WTC11 (cell line): Measurements from ENCODE around the gene OPCML. TPM values are rescaled to one million over a fixed set of nuclear protein-coding genes. Genes with fewer than 3 reads are reported as not detected.

Experiments
- ATAC-seq: fragments of 200-7000 bp; cut with Tn5 transposase; 2 replicates; pipeline ENCODE4 v1.10.0; 2021; ENCODE audit warnings: mild to moderate bottlenecking, moderate library complexity
- CTCF ChIA-PET: fragments of 300-600 bp; sonication (Branson Sonifier 250); formaldehyde crosslinking; loops from one replicate; lab custom pipeline; 2021; ENCODE audit warnings: antibody characterized with exemption; lab: Charles Lee
- POLR2A ChIA-PET: fragments of 350-600 bp; sonication (Branson Sonifier 250); formaldehyde crosslinking; loops from one replicate; lab custom pipeline; 2021; ENCODE audit warnings: antibody characterized with exemption; lab: Charles Lee
- DNase-seq: peaks from one replicate; pipeline ENCODE4 v3.0.0; 2021; ENCODE audit warnings: low spot score
- H3K27ac Mint-ChIP-seq: 2 replicates; pipeline ENCODE4 v1.8.0; 2021; ENCODE audit warnings: mixed read lengths
- H3K27me3 Mint-ChIP-seq: 2 replicates; pipeline ENCODE4 v1.8.0; 2021; ENCODE audit warnings: low read depth, mild to moderate bottlenecking, moderate library complexity, mixed read lengths
- H3K36me3 Mint-ChIP-seq: 2 replicates; pipeline ENCODE4 v1.8.0; 2021; ENCODE audit warnings: mixed read lengths
- H3K4me1 Mint-ChIP-seq: 2 replicates; pipeline ENCODE4 v1.8.0; 2022; ENCODE audit warnings: mixed read lengths
- H3K4me3 Mint-ChIP-seq: 2 replicates; pipeline ENCODE4 v1.8.0; 2021; ENCODE audit warnings: mild to moderate bottlenecking, moderate library complexity, mixed read lengths
- H3K9me3 Mint-ChIP-seq: 2 replicates; pipeline ENCODE4 v1.8.0; 2021; ENCODE audit warnings: mixed read lengths
- CREB1 ChIP-seq: sonication (generic); formaldehyde crosslinking; IDR thresholded peaks from 2 replicates; pipeline ENCODE4 v1.8.0; 2023; ENCODE audit warnings: mild to moderate bottlenecking, missing genetic modification reagents
- CREM ChIP-seq: sonication (generic); formaldehyde crosslinking; IDR thresholded peaks from 2 replicates; pipeline ENCODE4 v1.8.1; 2022; ENCODE audit warnings: mild to moderate bottlenecking, missing genetic modification reagents, moderate library complexity
- E2F1 ChIP-seq: sonication (generic); formaldehyde crosslinking; IDR thresholded peaks from 2 replicates; pipeline ENCODE4 v1.8.0; 2022; ENCODE audit warnings: mild to moderate bottlenecking, missing genetic modification reagents
- ESRRA ChIP-seq: sonication (generic); formaldehyde crosslinking; IDR thresholded peaks from 2 replicates; pipeline ENCODE4 v1.8.1; 2022; ENCODE audit warnings: mild to moderate bottlenecking, missing genetic modification reagents, borderline replicate concordance
- GRHL2 ChIP-seq: fragments of 250-450 bp; sonication (Bioruptor Pico); IDR thresholded peaks from 2 replicates; pipeline ENCODE4 v1.8.0; 2022; ENCODE audit warnings: mild to moderate bottlenecking, moderate library complexity; ENCODE audit not compliant: insufficient replicate concordance, severe bottlenecking
- IRF1 ChIP-seq: sonication (generic); formaldehyde crosslinking; IDR thresholded peaks from 2 replicates; pipeline ENCODE4 v1.8.0; 2023; ENCODE audit warnings: missing genetic modification reagents
- NR2C2 ChIP-seq: sonication (generic); formaldehyde crosslinking; IDR thresholded peaks from 2 replicates; pipeline ENCODE4 v1.8.0; 2022; ENCODE audit warnings: mild to moderate bottlenecking, missing genetic modification reagents
- SP1 ChIP-seq: sonication (generic); formaldehyde crosslinking; conservative IDR thresholded peaks from 2 replicates; pipeline ENCODE4 v1.8.1; 2022; ENCODE audit warnings: missing genetic modification reagents
- ZNF121 ChIP-seq: sonication (generic); formaldehyde crosslinking; IDR thresholded peaks from 2 replicates; pipeline ENCODE4 v1.8.0; 2023; ENCODE audit warnings: missing genetic modification reagents
- ZNF317 ChIP-seq: sonication (generic); formaldehyde crosslinking; IDR thresholded peaks from 2 replicates; pipeline ENCODE4 v1.8.1; 2023; ENCODE audit warnings: low read depth, mild to moderate bottlenecking, moderate library complexity, missing genetic modification reagents, borderline replicate concordance
- ZNF416 ChIP-seq: fragments of 250-450 bp; sonication (Bioruptor Pico); IDR thresholded peaks from 2 replicates; pipeline ENCODE4 v1.9.0; 2021; ENCODE audit warnings: mild to moderate bottlenecking, inconsistent platforms
- total RNA-seq: library from RNA; stranded (reverse); gene quantifications from 3 replicates; pipeline ENCODE4 v1.2.3, GENCODE V29; 2021
- TF ChIP-seq, protein P1 (sequence below): fragments of 250-450 bp; sonication (Bioruptor Pico); IDR thresholded peaks from 2 replicates; pipeline ENCODE4 v2.1.2; 2022; ENCODE audit warnings: mild to moderate bottlenecking, moderate library complexity
- TF ChIP-seq, protein P2 (sequence below): fragments of 250-450 bp; sonication (Bioruptor Pico); IDR thresholded peaks from 2 replicates; pipeline ENCODE4 v1.9.0; 2021; ENCODE audit warnings: mild to moderate bottlenecking
- TF ChIP-seq, protein P3 (sequence below): sonication (generic); formaldehyde crosslinking; IDR thresholded peaks from 2 replicates; pipeline ENCODE4 v1.8.1; 2023; ENCODE audit warnings: mild to moderate bottlenecking, missing genetic modification reagents
- TF ChIP-seq, protein P4 (sequence below): sonication (generic); formaldehyde crosslinking; IDR thresholded peaks from 2 replicates; pipeline ENCODE4 v1.8.1; 2023; ENCODE audit warnings: mild to moderate bottlenecking, missing genetic modification reagents, moderate library complexity

OPCML gene
- total RNA-seq, 1 experiment from 2014 or later: 1.5 TPM

- TF ChIP-seq, protein P1, sequence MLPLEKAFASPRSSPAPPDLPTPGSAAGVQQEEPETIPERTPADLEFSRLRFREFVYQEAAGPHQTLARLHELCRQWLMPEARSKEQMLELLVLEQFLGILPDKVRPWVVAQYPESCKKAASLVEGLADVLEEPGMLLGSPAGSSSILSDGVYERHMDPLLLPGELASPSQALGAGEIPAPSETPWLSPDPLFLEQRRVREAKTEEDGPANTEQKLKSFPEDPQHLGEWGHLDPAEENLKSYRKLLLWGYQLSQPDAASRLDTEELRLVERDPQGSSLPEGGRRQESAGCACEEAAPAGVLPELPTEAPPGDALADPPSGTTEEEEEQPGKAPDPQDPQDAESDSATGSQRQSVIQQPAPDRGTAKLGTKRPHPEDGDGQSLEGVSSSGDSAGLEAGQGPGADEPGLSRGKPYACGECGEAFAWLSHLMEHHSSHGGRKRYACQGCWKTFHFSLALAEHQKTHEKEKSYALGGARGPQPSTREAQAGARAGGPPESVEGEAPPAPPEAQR: no peak
- no peak for TF ChIP-seq GRHL2
- no peak for TF ChIP-seq ESRRA (CRISPR knock-in tag)
Measured at GRCh38 chr11:132844956-132845696, 687.2 kb downstream of the OPCML start (continued).

DNA sequence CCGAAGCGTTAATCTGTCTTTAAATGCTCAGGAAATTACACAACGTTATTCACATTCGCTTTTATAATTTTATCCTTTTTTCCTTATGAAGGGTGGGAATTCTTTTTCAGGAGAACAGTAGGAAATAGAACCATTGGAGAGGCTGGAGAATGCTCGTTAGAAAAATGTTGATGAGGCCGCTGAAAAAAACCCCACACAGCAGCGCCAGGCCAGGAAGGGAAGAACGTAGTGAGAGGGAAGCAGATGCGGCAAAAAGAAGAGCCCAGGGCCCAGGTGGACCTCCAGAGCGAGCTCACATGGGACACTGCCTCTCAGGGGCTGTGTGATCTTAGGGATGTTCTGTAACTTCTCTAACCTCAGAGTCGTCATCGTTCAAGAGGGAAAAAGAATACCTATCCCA lies 691.6 kb downstream of the OPCML start:
- Mint-ChIP-seq H3K36me3 (no peaks in the 10 kb centered on the region), H3K27ac (no peak overlapping the region), H3K9me3 (no peaks in the 10 kb centered on the region), H3K27me3 (no peaks in the 10 kb centered on the region), H3K4me1 (peaks cover 41% of the 10 kb centered on the region), H3K4me3 (no peak overlapping the region)
- ChIA-PET CTCF (interaction anchor here (1.0 to 1.8 kb wide), 2 partner anchors 11 to 223 kb away, joined by 3 to 5 read pairs; no protein-coding TSS in a partner anchor), POLR2A (no interaction called here)
- TF ChIP-seq SP1 (CRISPR knock-in tag): no peak
- TF ChIP-seq ZNF416 (CRISPR knock-in tag): no peak
- no peak for TF ChIP-seq CREM (CRISPR knock-in tag)
- no peak for TF ChIP-seq ZNF317 (CRISPR knock-in tag)
- no peak for TF ChIP-seq IRF1 (CRISPR knock-in tag)
- no peak for TF ChIP-seq CREB1
- TF ChIP-seq, protein P2, sequence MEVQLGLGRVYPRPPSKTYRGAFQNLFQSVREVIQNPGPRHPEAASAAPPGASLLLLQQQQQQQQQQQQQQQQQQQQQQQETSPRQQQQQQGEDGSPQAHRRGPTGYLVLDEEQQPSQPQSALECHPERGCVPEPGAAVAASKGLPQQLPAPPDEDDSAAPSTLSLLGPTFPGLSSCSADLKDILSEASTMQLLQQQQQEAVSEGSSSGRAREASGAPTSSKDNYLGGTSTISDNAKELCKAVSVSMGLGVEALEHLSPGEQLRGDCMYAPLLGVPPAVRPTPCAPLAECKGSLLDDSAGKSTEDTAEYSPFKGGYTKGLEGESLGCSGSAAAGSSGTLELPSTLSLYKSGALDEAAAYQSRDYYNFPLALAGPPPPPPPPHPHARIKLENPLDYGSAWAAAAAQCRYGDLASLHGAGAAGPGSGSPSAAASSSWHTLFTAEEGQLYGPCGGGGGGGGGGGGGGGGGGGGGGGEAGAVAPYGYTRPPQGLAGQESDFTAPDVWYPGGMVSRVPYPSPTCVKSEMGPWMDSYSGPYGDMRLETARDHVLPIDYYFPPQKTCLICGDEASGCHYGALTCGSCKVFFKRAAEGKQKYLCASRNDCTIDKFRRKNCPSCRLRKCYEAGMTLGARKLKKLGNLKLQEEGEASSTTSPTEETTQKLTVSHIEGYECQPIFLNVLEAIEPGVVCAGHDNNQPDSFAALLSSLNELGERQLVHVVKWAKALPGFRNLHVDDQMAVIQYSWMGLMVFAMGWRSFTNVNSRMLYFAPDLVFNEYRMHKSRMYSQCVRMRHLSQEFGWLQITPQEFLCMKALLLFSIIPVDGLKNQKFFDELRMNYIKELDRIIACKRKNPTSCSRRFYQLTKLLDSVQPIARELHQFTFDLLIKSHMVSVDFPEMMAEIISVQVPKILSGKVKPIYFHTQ (CRISPR knock-in tag): no peak
- TF ChIP-seq, protein P3, sequence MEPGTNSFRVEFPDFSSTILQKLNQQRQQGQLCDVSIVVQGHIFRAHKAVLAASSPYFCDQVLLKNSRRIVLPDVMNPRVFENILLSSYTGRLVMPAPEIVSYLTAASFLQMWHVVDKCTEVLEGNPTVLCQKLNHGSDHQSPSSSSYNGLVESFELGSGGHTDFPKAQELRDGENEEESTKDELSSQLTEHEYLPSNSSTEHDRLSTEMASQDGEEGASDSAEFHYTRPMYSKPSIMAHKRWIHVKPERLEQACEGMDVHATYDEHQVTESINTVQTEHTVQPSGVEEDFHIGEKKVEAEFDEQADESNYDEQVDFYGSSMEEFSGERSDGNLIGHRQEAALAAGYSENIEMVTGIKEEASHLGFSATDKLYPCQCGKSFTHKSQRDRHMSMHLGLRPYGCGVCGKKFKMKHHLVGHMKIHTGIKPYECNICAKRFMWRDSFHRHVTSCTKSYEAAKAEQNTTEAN (CRISPR knock-in tag): no peak
- TF ChIP-seq E2F1 (CRISPR knock-in tag): no peak
- TF ChIP-seq NR2C2 (CRISPR knock-in tag): no peak
- TF ChIP-seq, protein P4, sequence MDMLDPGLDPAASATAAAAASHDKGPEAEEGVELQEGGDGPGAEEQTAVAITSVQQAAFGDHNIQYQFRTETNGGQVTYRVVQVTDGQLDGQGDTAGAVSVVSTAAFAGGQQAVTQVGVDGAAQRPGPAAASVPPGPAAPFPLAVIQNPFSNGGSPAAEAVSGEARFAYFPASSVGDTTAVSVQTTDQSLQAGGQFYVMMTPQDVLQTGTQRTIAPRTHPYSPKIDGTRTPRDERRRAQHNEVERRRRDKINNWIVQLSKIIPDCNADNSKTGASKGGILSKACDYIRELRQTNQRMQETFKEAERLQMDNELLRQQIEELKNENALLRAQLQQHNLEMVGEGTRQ (CRISPR knock-in tag): no peak
- TF ChIP-seq ZNF121 (CRISPR knock-in tag): no peak
- ATAC-seq: no peak
- DNase-seq: no peak
